Epithelial cell of esophagus (primary cell): ENCODE data around the gene TREML2.

ENCODE experiments used
- DNase-seq: peaks from one replicate; pipeline ENCODE4 v3.0.0; 2010; ENCODE audit warnings: low read depth
- H3K4me3 ChIP-seq: 2 replicates; pipeline ENCODE4 v1.5.1; 2011; ENCODE audit warnings: mild to moderate bottlenecking, low read length, control low read depth
- CTCF ChIP-seq: IDR thresholded peaks from 2 replicates; pipeline ENCODE4 v1.5.1; 2011; ENCODE audit warnings: low read depth, mild to moderate bottlenecking, low read length, control low read depth, inconsistent platforms; ENCODE audit not compliant: insufficient read depth; ENCODE audit errors: missing control alignments

Gene TREML2

DNA sequence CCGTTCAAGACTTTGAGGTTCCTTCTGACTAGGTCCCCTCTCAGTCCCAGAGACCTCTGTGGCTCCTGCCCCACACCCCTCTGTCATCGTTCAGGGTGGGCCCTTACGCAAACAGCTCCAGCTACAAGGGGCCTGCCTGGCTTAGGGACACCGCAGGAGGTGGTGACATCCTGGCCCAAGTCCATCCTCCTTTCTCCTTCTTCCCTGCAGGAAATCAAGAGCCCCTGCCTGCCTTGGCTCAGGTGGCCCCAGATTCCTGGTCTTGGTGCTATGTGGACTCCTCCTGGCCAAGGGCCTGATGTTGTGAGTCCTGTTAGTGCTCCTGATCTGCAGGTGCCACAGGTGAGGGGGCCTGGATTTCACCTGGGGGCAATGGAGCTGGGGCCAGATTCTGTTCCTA, 35.3 kb upstream of the TREML2 start:
- no peak for DNase-seq
- no peak for TF ChIP-seq CTCF
- H3K4me3 ChIP-seq, result no peak overlapping the region

DNA sequence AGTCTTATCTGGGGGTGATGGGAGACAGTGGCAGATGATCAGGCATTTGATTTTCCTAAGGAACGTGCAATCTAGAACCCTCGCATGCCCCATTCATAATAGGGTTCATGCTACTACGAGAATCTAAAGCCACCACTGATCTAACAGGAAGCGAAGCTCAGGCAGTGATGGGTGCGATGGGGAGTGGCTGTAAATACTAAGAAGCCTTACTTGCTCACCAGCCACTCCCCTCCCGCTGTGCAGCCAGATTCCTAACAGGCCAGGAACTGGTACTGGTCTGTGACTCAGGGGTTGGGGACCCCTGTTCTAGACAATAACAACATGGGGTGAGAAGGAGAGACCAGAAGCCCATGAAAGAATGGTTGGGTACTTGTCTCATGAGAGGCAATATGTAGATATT, 31.7 kb upstream of the TREML2 start:
- no peak for TF ChIP-seq CTCF
- H3K4me3 ChIP-seq, result no peak overlapping the region
- no peak for DNase-seq

DNA sequence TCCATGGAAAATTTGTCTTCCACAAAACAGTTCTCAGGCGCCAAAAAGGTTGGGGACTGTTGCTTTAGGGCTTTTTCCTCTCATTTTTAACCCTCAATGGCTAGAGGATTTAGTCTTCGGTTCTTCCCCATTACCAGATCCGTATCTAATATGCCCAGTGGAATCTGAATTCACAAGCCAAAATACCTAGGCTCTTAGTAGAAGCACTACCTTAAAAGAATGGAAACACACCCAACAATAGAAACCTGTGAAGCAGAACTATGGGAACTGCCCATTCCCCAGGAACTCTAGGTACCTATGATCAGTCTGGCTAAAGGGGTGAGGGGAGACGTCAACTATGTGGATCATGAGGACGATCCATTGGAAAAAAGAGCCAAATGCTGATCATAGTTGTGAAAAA, 30.3 kb upstream of the TREML2 start:
- no peak for DNase-seq
- TF ChIP-seq CTCF, result no peak
- H3K4me3 ChIP-seq, result no peak overlapping the region

DNA sequence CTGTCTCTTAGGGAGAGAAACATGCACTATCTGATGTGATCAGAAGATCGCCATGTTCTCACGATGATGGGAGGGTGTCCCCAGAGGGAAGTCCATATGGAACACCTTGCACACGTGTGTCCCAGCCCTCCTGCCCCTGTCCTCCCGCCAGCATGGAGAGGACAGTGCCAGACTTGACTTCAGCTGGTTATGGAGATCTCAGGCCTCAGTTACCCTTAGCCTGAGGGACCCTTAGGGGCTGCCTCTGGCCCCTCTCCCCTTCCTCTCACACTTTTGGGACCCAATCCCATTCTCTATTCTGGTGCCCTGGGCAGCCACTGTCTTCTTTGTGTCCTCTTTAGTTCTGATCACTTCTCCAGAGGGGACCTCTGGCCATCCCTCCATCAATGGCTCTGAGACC, 28.8 kb upstream of the TREML2 start:
- DNase-seq, result no peak
- TF ChIP-seq CTCF, result no peak
- H3K4me3 ChIP-seq, result no peak overlapping the region

GRCh38 chr6:41228616-41229015, 27.7 kb upstream of the TREML2 start:
- peak; percentile 40 for DNase-seq
- H3K4me3 ChIP-seq, result no peak overlapping the region
- no peak for TF ChIP-seq CTCF

GRCh38 chr6:41228096-41228495, 27.1 kb upstream of the TREML2 start, which contains the start of gene TREML4:
TSS of gene TREML4 (plus strand) at chr6:41228349. CDS start at chr6:41228428, 79 bp downstream.
- no peak within 1 kb of the TSS for H3K4me3 ChIP-seq
- no peak for TF ChIP-seq CTCF
- DNase-seq, result no peak

GRCh38 chr6:41226752-41227151, 25.8 kb upstream of the TREML2 start:
- no peak overlapping the region for H3K4me3 ChIP-seq
- peak; percentile 11 for DNase-seq
- no peak for TF ChIP-seq CTCF
